CD4-positive, CD25-positive, alpha-beta regulatory T cell (primary cell): ENCODE results near the gene PRSS53. TPM values are rescaled to one million over a fixed set of nuclear protein-coding genes. Genes with fewer than 3 reads are reported as not detected.
"Not testable (repeated sequence)": the region's sequence is repeated elsewhere in the genome, so short reads cannot be mapped to it uniquely, and the experiment has no call there.

ENCODE experiments used
- ATAC-seq, 2 donors: fragments of 150-1000 bp; cut with Tn5 transposase; one replicate each; pipeline ENCODE4 v1.10.0; 2021; ENCODE audit warnings: low read depth in 2 of 2, moderate number of reproducible peaks in 2 of 2, moderate library complexity in 1 of 2
- DNase-seq, 3 donors: peaks; one replicate each; pipeline versions ENCODE4 v3.0.0 to v3.0.0-alpha.2; 2012 to 2022; ENCODE audit warnings: mixed read lengths in 1 of 3
- H3K27ac ChIP-seq: one replicate; pipeline ENCODE4 v1.7.0; 2013; ENCODE audit warnings: mild to moderate bottlenecking, low read length; ENCODE audit not compliant: insufficient read depth, poor library complexity, severe bottlenecking
- H3K27me3 ChIP-seq: one replicate; pipeline ENCODE4 v1.7.0; 2013; ENCODE audit warnings: low read length; ENCODE audit not compliant: control insufficient read depth, insufficient read depth
- H3K36me3 ChIP-seq: one replicate; pipeline ENCODE4 v1.7.0; 2013; ENCODE audit warnings: mild to moderate bottlenecking, low read length, moderate library complexity; ENCODE audit not compliant: control insufficient read depth, insufficient read depth
- H3K4me1 ChIP-seq: 2 replicates; pipeline ENCODE4 v1.7.0; 2013; ENCODE audit warnings: mild to moderate bottlenecking, low read length; ENCODE audit not compliant: insufficient read depth, control insufficient read depth, poor library complexity, severe bottlenecking
- H3K4me3 ChIP-seq: one replicate; pipeline ENCODE4 v1.7.0; 2013; ENCODE audit warnings: low read depth, mild to moderate bottlenecking, low read length, moderate library complexity
- H3K9me3 ChIP-seq, 2 experiments: 1 replicate in 1 of 2; 2 replicates in 1 of 2; pipeline ENCODE4 v1.7.0; 2013; ENCODE audit warnings: low read length in 2 of 2, mild to moderate bottlenecking in 1 of 2, moderate library complexity in 1 of 2; ENCODE audit not compliant: control insufficient read depth in 2 of 2
- H3K27ac Mint-ChIP-seq, 3 donors: one replicate each; pipeline ENCODE4 v1.8.0; 2020 to 2022; ENCODE audit warnings: mild to moderate bottlenecking in 3 of 3, mixed read lengths in 3 of 3, moderate library complexity in 2 of 3
- H3K27me3 Mint-ChIP-seq: one replicate; pipeline ENCODE4 v1.8.0; 2022; ENCODE audit warnings: mild to moderate bottlenecking, mixed read lengths
- H3K36me3 Mint-ChIP-seq: one replicate; pipeline ENCODE4 v1.8.0; 2020; ENCODE audit warnings: mixed read lengths
- H3K4me1 Mint-ChIP-seq, 4 donors: one replicate each; pipeline ENCODE4 v1.8.0; 2020 to 2022; ENCODE audit warnings: mixed read lengths in 4 of 4, mild to moderate bottlenecking in 1 of 4
- H3K4me3 Mint-ChIP-seq, 4 donors: one replicate each; pipeline ENCODE4 v1.8.0; 2020 to 2022; ENCODE audit warnings: mild to moderate bottlenecking in 4 of 4, mixed read lengths in 4 of 4, moderate library complexity in 3 of 4
- H3K9me3 Mint-ChIP-seq, 7 donors: one replicate each; pipeline ENCODE4 v1.8.0; 2020 to 2022; ENCODE audit warnings: mixed read lengths in 7 of 7, mild to moderate bottlenecking in 3 of 7, moderate library complexity in 2 of 7
- polyA plus RNA-seq, 4 donors: library from polyadenylated mRNA; unstranded; fragments of 300-500 nt; fragmentation: Illumina TruSeq; gene quantifications; one replicate each; pipeline ENCODE4 v1.2.3, GENCODE V29; 2021
- total RNA-seq: library from RNA; stranded (reverse); gene quantifications from one replicate; pipeline ENCODE4 v1.2.3, GENCODE V29; 2022

PRSS53 gene
- total and polyA plus RNA-seq, 5 donors from 2014 or later = 0.41 to 8.2 (median 0.75) TPM

DNA sequence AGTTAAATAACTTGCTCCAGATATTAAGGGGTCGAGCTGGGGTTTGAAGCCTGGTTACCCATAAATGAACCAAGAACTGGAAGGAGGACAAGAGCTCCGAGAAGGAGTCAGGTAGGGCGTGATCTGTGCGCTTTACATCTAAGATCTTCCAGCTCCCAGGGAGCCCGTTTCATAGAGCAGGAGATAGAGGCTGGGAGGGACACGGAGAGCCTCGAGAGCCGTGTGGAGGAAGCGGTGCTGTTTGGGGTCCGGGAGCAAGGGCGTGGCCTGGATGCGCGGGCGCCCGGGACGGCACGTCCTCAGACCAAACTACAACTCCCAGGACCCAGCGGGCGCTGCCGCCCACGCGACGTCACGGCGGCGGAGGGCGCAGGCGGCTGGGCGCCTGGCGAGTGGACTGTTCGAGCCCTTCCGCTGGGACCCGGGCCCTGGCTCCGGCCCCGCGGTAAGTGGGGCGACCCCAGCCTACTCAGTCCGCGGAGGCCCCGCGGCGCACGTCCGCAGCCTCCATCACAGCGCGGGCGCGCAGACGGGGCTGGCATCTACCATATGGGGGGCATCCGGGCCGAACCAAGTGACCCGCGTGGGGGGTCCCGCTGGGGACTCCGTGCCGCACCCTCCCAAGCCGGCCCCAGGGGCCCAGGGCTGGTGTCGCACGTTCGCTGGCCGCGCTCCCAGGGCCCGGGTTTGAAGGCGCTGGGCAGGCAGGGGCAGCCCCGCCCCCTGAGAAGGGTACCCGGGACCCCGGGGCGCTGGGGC is 19.5 kb upstream of the PRSS53 start, which contains the start of gene BCKDK:
BCKDK (plus strand) TSS at position 352 of the 759 bp plus-strand sequence. CDS start 838 bp downstream, outside the sequence.
- Mint-ChIP-seq H3K27me3 (no peaks in the 10 kb centered on the region), H3K27ac (peak within 1 kb of the TSS in 2 of 3 donors; percentile 83 to 87), H3K4me1 (peaks cover 8 to 27% (median 11%) of the 10 kb centered on the region in 4 donors), H3K9me3 (peaks cover 0 to 1% (median 0%) of the 10 kb centered on the region in 7 donors), H3K4me3 (peak within 1 kb of the TSS; percentile 82 to 96 (median 89)), H3K36me3 (peaks cover 5% of the 10 kb centered on the region)
- Histone ChIP-seq H3K27me3 (no peaks in the 10 kb centered on the region), H3K4me1 (peaks cover 18% of the 10 kb centered on the region), H3K9me3 (no peaks in the 10 kb centered on the region), H3K27ac (peak within 1 kb of the TSS; percentile 63), H3K36me3 (peaks cover 9% of the 10 kb centered on the region), H3K4me3 (peak within 1 kb of the TSS; percentile 69)
- peak; percentile 71 to 72 for ATAC-seq
- peak; percentile 47 to 79 (median 49) for DNase-seq

DNA sequence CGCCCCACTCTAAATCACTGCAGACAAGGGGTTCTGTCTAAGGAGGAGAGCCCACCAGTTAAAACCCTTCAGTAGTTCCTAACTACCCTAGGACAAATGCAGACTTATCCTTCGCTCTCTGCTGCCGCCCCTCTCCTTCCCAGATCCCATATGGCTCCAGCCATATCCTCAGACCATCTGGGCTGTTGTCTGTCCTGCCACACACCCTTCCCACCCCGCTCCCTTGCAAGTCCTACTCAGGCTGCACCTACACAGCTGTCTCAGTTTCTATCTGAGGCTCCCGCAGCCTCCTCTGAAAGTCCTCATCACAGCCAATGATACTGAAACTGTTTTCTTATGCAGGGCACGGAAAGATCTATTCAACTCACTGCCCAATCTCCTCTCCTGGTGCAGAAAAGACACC is 18.7 kb upstream of the PRSS53 start:
- ATAC-seq = no peak

GRCh38 chr16:31106509-31107464 is 18.0 kb upstream of the PRSS53 start:
- H3K27ac ChIP-seq = no peak overlapping the region
- Mint-ChIP-seq H3K4me3 (peak overlapping the region; percentile 82 to 96 (median 89)), H3K9me3 (peaks cover 0 to 1% (median 0%) of the 10 kb centered on the region in 7 donors), H3K27ac (peak overlapping the region in 1 of 3 donors; percentile 82), H3K4me1 (peaks cover 8 to 24% (median 11%) of the 10 kb centered on the region in 4 donors), H3K27me3 (no peaks in the 10 kb centered on the region), H3K36me3 (peaks cover 5% of the 10 kb centered on the region)
- no peaks in the 10 kb centered on the region for H3K27me3 ChIP-seq
- no peak overlapping the region for H3K4me3 ChIP-seq
- DNase-seq (no peak), ATAC-seq (no peak)
- no peaks in the 10 kb centered on the region for H3K9me3 ChIP-seq
- peaks cover 9% of the 10 kb centered on the region for H3K36me3 ChIP-seq
- H3K4me1 ChIP-seq = peaks cover 18% of the 10 kb centered on the region

More for the DNA sequence above, 18.7 kb upstream of the PRSS53 start:
- H3K36me3 Mint-ChIP-seq = peaks cover 5% of the 10 kb centered on the region
- peaks cover 0 to 1% (median 0%) of the 10 kb centered on the region in 7 donors for H3K9me3 Mint-ChIP-seq
- Histone ChIP-seq H3K9me3 (no peaks in the 10 kb centered on the region), H3K27me3 (no peaks in the 10 kb centered on the region), H3K36me3 (peaks cover 9% of the 10 kb centered on the region), H3K4me1 (peaks cover 18% of the 10 kb centered on the region), H3K27ac (no peak overlapping the region), H3K4me3 (peak overlapping the region; percentile 69)
- peak overlapping the region; percentile 82 to 96 (median 89) for H3K4me3 Mint-ChIP-seq
- no peaks in the 10 kb centered on the region for H3K27me3 Mint-ChIP-seq
- peak overlapping the region in 2 of 3 donors; percentile 82 to 87 for H3K27ac Mint-ChIP-seq
- DNase-seq = peak in 1 of 3 donors; percentile 30
- H3K4me1 Mint-ChIP-seq = peaks cover 8 to 25% (median 11%) of the 10 kb centered on the region in 4 donors

DNA sequence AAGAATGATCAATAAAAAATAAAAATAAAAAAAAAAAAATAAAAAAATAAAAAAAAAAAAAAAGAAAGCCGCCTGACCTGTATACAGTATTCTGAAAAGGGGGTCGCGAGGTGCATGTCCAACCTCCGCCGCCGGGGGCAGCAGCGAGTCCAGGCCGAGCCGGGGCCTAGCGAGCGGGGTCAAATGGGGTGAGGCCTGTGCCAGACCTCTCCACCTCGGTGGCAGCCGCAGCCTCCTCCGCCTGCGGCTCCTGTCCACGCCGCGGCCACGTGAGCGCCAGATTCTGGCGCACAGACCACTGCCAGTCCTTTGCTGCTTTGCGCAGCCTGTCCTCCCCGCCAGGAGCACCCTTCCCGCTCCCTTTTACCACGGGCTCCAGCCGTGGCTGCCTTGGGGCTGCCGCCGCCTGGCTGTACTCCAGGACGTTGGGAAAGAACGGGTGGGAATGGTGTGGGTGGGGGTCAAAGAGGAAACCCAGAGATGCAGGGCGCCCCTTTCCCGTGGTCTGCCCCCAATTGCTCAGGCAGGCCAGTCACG is 17.0 kb upstream of the PRSS53 start:
- H3K9me3 Mint-ChIP-seq = peaks cover 0 to 1% (median 0%) of the 10 kb centered on the region in 7 donors
- peaks cover 8 to 24% (median 10%) of the 10 kb centered on the region in 4 donors for H3K4me1 Mint-ChIP-seq
- ATAC-seq = peak; percentile 71 to 81
- no peaks in the 10 kb centered on the region for H3K27me3 Mint-ChIP-seq
- Histone ChIP-seq H3K4me1 (peaks cover 18% of the 10 kb centered on the region), H3K27me3 (no peaks in the 10 kb centered on the region), H3K4me3 (no peak overlapping the region), H3K36me3 (peaks cover 5% of the 10 kb centered on the region), H3K27ac (no peak overlapping the region), H3K9me3 (no peaks in the 10 kb centered on the region)
- H3K4me3 Mint-ChIP-seq = peak overlapping the region in 2 of 4 donors; percentile 11 to 58
- peaks cover 5% of the 10 kb centered on the region for H3K36me3 Mint-ChIP-seq
- H3K27ac Mint-ChIP-seq = peak overlapping the region in 2 of 3 donors; percentile 36 to 43
- DNase-seq = peak; percentile 69 to 71 (median 69)

GRCh38 chr16:31100876-31101641 is 12.3 kb upstream of the PRSS53 start:
- not testable (repeated sequence) for ATAC-seq, H3K4me3 ChIP-seq, H3K27ac Mint-ChIP-seq, H3K9me3 Mint-ChIP-seq, H3K36me3 Mint-ChIP-seq, H3K36me3 ChIP-seq, H3K4me1 Mint-ChIP-seq, H3K9me3 ChIP-seq, H3K27me3 Mint-ChIP-seq, H3K4me3 Mint-ChIP-seq, H3K4me1 ChIP-seq, DNase-seq, H3K27me3 ChIP-seq, H3K27ac ChIP-seq

GRCh38 chr16:31099860-31100638 is 11.3 kb upstream of the PRSS53 start:
- no peak for DNase-seq
- H3K4me1 Mint-ChIP-seq = peaks cover 5 to 11% (median 7%) of the 10 kb centered on the region in 4 donors
- Histone ChIP-seq H3K27me3 (no peaks in the 10 kb centered on the region), H3K36me3 (no peaks in the 10 kb centered on the region), H3K9me3 (no peaks in the 10 kb centered on the region), H3K4me1 (no peaks in the 10 kb centered on the region), H3K27ac (no peak overlapping the region), H3K4me3 (no peak overlapping the region)
- H3K27me3 Mint-ChIP-seq = peaks cover 7% of the 10 kb centered on the region
- H3K9me3 Mint-ChIP-seq = no peaks in the 10 kb centered on the region
- no peak for ATAC-seq
- no peaks in the 10 kb centered on the region for H3K36me3 Mint-ChIP-seq
- peak overlapping the region in 1 of 4 donors; percentile 34 for H3K4me3 Mint-ChIP-seq
- no peak overlapping the region for H3K27ac Mint-ChIP-seq
